Body of pancreas (tissue), 4 donors: ENCODE results near the gene STK25.

Experiments used
- POLR2A ChIP-seq, 3 donors: fragments of 450-650 bp; IDR thresholded peaks; one replicate each; pipeline ENCODE4 v1.6.1; 2016; ENCODE audit warnings: antibody characterized with exemption in 3 of 3, mild to moderate bottlenecking in 2 of 3
- TF ChIP-seq, protein P1 (sequence below), 7 experiments: fragments of 450-650 bp in 4 of 7; fragments of 200-600 bp in 3 of 7; sonication (generic) in 3 of 7; IDR thresholded peaks; one replicate each; pipeline ENCODE4 v1.5.1; 2016 to 2019; ENCODE audit warnings: antibody characterized with exemption in 7 of 7

- TF ChIP-seq, protein P1, sequence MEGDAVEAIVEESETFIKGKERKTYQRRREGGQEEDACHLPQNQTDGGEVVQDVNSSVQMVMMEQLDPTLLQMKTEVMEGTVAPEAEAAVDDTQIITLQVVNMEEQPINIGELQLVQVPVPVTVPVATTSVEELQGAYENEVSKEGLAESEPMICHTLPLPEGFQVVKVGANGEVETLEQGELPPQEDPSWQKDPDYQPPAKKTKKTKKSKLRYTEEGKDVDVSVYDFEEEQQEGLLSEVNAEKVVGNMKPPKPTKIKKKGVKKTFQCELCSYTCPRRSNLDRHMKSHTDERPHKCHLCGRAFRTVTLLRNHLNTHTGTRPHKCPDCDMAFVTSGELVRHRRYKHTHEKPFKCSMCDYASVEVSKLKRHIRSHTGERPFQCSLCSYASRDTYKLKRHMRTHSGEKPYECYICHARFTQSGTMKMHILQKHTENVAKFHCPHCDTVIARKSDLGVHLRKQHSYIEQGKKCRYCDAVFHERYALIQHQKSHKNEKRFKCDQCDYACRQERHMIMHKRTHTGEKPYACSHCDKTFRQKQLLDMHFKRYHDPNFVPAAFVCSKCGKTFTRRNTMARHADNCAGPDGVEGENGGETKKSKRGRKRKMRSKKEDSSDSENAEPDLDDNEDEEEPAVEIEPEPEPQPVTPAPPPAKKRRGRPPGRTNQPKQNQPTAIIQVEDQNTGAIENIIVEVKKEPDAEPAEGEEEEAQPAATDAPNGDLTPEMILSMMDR (IDR thresholded peaks at IDR 0.05) = no peak
- TF ChIP-seq POLR2A (IDR thresholded peaks at IDR 0.05) = no peak
These were observed 45.6 kb upstream of the STK25 start for GRCh38 chr2:241553981-241554380.
